Breast epithelium (tissue), 3 donors: ENCODE data around the gene CHN1.

Experiments
- CTCF ChIP-seq, 3 donors: fragments of 450-650 bp; IDR thresholded peaks; one replicate each; pipeline ENCODE4 v1.5.1; 2016 to 2017; ENCODE audit warnings: antibody characterized with exemption in 3 of 3, mild to moderate bottlenecking in 3 of 3, moderate library complexity in 3 of 3
- POLR2A ChIP-seq: fragments of 450-650 bp; IDR thresholded peaks from one replicate; pipeline ENCODE4 v1.6.1; 2016; ENCODE audit warnings: antibody characterized with exemption, mild to moderate bottlenecking, moderate library complexity
- POLR2AphosphoS5 ChIP-seq, 3 donors: sonication (generic); formaldehyde crosslinking; IDR thresholded peaks; one replicate each; pipeline ENCODE4 v1.6.1; 2017; ENCODE audit warnings: antibody characterized with exemption in 3 of 3

- TF ChIP-seq CTCF (IDR thresholded peaks at IDR 0.05) (no peak), POLR2A (no peak), POLR2AphosphoS5 (IDR thresholded peaks at IDR 0.05) (no peak)
Measured at GRCh38 chr2:174771136-174771535, 234.0 kb downstream of the CHN1 start.
